Limb (tissue), 2 donors: ENCODE results near the gene ERBB4.

Experiments
- DNase-seq, 2 donors: peaks; one replicate each; pipeline ENCODE4 v3.0.0-alpha.2; 2016; ENCODE audit errors: extremely low spot score in 2 of 2

ERBB4 gene

GRCh38 chr2:211429256-211429920 lies 1109.2 kb downstream of the ERBB4 start:
- DNase-seq: no peak

DNA sequence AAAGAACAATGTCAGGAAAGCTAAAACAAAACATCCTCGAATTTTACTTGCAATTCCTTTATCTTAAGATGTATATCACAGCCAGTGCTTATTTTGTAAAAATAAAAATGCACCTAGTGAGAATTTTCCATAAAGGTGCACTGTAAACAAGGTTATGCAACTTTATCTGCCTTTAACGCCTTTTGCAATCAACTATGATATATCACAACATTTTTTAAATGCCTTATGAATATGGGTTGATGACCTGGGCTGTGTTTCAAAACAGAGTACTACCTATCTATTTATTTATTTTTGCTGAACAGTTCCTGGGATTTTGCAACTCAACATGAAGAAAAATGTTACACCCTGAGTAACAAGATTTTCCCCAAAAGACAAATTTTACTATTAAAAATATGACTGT lies 1112.4 kb downstream of the ERBB4 start:
- DNase-seq: no peak

DNA sequence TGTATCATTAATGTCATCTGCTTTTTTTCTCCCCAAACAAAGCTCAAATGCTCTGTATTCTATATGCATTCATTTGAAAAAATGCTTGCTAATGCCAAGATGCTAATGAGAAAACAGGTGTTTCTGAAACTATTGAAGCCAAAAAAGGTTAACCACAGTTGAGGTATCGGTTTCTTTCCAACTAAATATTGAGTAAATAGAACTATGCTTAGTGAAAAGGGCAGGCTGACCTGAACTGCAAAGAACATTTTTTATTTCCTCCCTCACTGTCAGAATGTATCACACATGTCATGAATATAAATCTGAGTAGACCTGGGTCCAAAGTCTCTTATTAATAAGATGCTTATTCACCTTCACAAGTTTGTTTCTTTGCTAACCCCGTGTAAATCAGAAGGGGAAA lies 1115.6 kb downstream of the ERBB4 start:
- no peak for DNase-seq

- no peak for DNase-seq
These were observed 1121.1 kb downstream of the ERBB4 start for GRCh38 chr2:211417544-211417943.

- DNase-seq: no peak
These were observed 1122.2 kb downstream of the ERBB4 start for GRCh38 chr2:211416373-211416772.

- no peak for DNase-seq
These were observed 1124.9 kb downstream of the ERBB4 start for GRCh38 chr2:211413746-211414145.

- DNase-seq: no peak
These were observed 1130.1 kb downstream of the ERBB4 start for GRCh38 chr2:211408483-211408891.

GRCh38 chr2:211407076-211407475 lies 1131.5 kb downstream of the ERBB4 start:
- no peak for DNase-seq

DNA sequence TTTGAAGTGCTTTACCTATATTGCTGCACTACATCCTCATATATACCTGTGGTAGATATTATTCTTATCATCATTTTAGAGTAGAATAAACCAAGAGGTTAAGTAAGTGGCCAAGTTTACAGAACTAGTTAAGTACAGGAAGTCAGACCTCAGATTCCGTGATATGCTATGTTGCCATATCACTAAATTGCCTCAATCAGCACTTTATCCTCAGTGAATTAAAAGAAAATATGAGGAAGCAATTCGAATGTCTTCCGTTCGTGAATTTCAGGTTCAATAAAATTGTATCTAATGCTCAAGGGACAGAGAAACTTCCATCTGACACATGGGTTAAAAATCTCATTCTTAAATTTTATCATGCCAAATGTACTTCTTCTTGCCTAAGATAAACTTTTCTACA lies 1133.6 kb downstream of the ERBB4 start:
- DNase-seq: no peak

GRCh38 chr2:211404098-211404497 lies 1134.5 kb downstream of the ERBB4 start:
- no peak for DNase-seq

- DNase-seq: no peak
These were observed 1137.3 kb downstream of the ERBB4 start for GRCh38 chr2:211401328-211401727.

DNA sequence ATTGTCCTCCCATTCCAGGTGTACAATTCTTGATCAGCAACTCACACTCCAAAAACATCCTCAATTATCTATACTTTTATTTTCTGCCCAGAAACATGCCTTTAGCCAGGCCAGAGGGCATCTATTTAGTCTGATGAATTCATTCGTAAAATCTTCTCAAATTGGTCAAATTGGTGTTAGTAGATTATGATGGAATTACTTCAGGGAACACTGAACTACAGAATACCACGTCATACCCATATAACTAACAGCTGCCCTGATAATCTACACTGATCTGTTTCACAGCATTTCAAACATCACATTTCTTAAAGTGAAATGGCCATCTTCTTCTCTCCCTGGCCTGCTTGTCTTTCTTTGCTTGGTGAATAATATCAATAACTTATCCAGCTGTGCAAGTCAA lies 1140.8 kb downstream of the ERBB4 start:
- no peak for DNase-seq

DNA sequence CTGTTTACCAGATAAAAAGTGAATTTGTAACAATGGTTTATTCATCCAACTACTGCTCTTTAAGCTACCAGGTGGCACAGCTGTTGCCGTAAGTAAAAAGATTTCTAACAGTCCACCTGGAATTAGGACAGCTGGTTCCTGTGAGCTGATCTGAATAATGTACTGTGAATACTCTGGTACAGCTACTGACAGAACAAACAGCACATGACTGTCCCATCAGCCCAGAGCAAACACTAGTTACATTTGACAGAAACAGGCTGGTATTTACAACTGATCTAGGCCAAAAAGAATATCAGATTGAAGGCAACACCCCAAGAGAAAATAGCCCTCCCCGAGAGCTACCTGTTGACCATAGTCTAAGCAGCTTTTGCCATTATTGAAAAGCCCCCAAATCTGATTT lies 1141.8 kb downstream of the ERBB4 start:
- DNase-seq: peak in 1 of 2 donors; percentile 17

DNA sequence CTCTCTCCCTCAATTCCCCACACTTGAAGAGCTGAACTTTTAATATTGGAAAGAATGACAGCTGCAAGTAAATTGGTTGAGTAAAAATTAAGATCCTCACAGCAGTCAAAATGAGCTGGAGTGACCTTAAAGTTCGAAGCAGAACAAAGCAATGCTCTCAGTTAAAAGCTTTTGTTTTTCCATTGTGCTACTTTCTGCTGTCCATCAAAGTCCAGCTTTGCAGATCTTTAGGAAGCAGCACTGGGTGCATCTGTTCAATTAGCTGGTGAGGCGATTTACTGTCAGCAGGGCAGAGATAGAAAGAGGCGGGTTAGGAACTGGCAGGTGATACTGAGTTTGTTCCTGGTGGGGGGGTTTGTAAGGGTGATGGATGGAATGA lies 1147.4 kb downstream of the ERBB4 start:
- DNase-seq: no peak

DNA sequence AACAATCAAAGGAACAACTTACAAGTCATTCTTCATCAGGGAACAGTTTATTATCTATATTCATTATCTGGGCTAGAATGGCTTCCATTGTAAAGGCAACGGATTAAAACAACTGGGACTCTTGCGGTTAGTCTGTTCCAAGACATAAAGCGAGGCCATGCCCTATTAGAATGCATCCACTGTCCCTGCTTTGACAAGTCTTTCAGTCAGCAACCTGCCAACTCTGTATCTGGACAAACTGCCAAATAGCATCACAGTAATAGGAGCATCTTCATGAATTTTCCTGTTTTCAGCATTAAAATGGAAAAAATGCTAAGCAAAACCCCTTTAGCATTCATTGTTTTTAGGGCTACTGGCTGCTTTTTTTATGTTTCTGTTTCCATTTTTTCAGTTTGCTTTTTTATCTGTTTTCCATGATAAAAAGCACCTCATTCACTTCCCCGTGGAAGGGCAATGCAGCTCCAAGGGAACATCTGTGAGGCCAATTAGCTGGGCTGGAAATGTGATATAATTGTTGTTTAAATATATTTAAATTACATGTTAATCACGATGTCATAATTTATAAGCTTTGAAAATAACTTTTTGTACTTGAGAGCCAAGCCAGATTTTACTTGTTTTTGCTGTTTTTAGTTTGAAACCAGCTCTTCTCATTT lies 1147.9 kb downstream of the ERBB4 start:
- no peak for DNase-seq

DNA sequence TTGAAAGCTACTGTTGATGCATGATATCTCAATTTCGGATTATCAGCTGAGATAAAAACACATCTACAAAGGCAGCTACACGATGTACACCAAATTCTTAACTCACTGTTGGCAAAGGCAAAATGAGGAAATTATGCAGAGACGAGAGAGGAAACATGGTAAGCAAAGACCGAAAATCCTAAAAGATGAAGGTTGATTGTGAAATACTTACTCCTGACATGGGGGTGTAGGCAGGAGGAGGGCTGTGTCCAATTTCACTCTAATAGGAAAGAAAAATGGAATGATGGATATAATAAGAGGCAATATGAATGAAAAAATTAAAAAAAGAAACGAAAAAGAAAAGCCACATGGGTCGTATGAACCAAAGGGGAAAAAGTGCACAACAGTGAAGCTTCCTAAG lies 1150.9 kb downstream of the ERBB4 start:
- no peak for DNase-seq

DNA sequence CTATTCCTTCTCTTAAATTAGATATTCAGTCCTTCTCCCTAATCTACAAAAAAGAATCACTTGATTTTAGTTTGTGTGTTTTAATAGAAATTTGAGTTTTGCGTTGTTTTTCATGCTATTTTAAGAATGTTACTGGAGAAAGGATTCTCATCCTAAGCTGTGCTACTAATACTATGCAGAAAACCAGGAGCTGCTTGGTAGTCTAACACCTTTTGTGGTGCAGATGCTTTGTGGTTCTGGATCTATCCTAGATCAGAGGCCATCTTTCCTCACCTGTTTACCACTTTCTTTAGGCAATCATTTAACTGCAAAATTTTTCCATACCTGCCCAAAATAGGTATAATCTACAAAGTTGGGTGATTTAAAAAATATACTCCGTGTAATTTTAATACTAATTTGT lies 1158.6 kb downstream of the ERBB4 start:
- DNase-seq: no peak

- no peak for DNase-seq
These were observed 1162.2 kb downstream of the ERBB4 start for GRCh38 chr2:211376410-211376809.

- no peak for DNase-seq
These were observed 1165.4 kb downstream of the ERBB4 start for GRCh38 chr2:211373203-211373602.

DNA sequence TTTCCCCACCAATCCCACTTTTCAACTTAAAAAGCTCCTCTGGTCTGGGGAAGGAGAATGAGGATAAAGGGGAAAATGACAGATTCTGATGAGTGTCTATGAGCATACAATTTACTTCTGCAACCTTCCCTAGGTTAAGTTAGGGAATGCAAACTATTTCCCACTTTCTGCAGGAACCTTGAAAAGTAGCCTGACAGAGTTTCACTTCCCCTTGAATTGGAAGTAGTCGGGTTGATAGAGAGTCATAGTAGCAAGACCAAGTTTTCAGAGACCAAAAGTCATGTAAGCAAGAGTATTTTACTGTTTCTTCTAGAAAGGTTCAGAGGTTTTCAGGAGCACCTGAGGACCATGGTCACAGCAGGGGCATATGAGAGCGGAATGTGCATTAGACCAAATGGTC lies 1167.1 kb downstream of the ERBB4 start:
- DNase-seq: no peak

DNA sequence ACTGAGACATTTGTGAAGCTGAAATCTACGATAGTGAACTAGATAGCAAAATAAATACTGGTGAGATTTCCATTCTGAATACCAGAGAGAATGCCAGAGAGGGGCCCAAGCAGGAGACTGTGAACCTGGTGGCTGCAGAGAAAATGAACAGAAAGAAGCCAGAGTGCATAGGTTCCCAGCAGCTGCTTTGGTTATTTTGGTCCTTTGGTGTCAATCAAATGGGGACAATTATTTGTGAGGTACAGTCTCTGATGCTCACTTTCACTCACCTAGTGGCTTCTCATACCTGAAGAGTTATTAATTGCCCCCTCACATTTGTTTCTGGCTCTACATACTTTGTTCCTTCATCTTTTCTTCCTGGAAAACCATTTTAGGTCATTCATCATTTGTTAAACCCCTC lies 1170.1 kb downstream of the ERBB4 start:
- no peak for DNase-seq

GRCh38 chr2:211367711-211368110 lies 1170.9 kb downstream of the ERBB4 start:
- DNase-seq: no peak

DNA sequence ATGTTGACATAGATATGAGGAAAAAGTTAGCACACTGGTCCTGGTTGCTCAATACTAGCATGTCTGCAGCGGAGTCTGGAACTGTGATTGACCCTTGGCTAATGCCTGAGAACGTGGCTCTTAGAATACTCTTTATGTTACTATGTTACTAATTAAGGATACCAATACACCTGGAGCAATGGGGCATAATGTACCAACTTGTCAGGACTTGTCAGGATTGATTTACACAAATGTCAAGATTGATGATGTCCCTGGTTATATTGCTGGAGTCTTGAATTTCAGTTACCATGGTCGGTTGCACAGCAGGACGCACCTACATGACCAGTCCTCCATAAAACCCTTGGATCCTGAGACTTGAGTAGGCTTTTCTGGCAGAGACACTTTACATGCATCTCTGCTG lies 1171.3 kb downstream of the ERBB4 start:
- no peak for DNase-seq

GRCh38 chr2:211364911-211365310 lies 1173.7 kb downstream of the ERBB4 start:
- DNase-seq: no peak
